COLO668 (cell line): ENCODE measurements around the gene PIP5K1C.
A peak's percentile ranks its signal among the peaks of the same experiment; 100 is the strongest.

Source experiments
- DNase-seq: peaks from one replicate; lab custom pipeline; 2025; ENCODE audit not compliant: unreplicated experiment; lab: John Stamatoyannopoulos, UW

PIP5K1C gene

GRCh38 chr19:3646336-3647092 is 53.8 kb downstream of the PIP5K1C start:
- no peak for DNase-seq

DNA sequence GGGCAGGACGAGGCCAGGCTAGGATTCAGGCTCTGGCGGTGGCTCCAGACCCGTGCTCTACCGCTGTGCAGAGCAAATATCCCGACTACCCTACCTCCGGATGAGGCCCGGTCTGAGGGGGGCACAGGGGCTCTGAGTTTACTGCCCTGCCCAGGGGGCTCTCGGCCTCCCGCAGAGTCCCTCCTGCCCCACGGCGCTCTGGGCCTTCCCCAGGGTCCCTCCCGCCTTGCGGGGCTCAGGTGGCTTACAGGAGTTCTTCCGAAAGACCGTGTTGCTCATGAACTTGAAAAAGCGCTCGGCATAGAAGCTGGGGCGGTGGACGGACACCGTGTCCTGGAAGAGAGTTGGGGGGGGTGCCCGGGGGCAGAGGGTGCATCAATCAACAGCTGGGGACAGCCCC is 54.5 kb downstream of the PIP5K1C start:
- DNase-seq = no peak

DNA sequence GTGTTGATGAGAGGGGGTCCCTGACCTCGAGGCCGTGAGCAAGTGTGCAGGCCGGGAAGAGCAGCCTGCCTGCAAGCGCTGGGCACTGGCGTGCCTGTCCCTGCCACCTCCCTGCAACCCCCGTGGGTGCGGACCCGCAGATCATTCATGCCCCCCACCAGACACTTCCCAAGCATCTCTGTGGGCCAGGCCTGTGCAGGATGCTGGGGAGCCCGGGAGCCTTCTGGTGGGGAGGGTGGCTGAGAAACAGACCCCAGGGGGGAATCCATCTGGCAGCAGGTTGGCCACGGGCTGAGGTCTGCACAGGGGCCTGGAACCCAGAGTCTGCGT is 55.2 kb downstream of the PIP5K1C start:
- DNase-seq = no peak

GRCh38 chr19:3644351-3645066 is 55.8 kb downstream of the PIP5K1C start:
- no peak for DNase-seq

DNA sequence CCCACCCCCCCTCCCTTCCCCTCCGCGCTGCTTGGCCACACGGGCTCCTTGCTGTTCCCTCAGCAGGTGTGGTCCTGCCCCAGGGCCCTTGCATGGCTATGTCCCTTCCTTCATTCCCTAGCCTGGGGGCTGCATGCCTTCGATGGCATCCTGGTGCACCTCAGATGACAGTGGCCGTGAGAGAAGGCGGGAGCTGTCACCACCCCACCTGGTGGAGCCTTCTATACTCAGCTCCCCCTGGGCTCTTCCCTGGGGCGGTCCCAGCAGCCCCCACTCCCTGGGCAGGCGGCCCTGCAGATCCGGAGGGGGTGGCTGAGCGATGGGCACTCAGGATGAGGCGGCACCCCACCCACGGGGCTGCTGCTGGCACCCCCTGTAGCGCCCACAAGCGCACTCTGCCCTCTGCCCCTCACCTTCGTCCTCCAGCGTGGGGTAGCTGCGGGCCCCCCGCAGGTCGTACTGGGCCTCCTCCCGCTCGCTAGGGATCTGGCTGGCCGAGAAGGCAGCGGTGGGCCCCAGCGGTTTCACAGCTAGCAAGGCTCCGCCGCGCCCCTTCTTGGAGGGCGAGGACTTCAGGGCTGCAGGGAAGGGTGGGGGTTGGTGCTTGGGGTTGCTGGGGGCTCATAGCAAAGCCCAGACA is 56.5 kb downstream of the PIP5K1C start:
- no peak for DNase-seq

- peak; percentile 36 for DNase-seq
Measured at GRCh38 chr19:3642987-3643673, 57.1 kb downstream of the PIP5K1C start.

- DNase-seq = no peak
Measured at GRCh38 chr19:3642296-3642695, 58.0 kb downstream of the PIP5K1C start.

- no peak for DNase-seq
Measured at GRCh38 chr19:3641515-3642269, 58.6 kb downstream of the PIP5K1C start.

GRCh38 chr19:3639479-3639878 is 60.8 kb downstream of the PIP5K1C start:
- DNase-seq = no peak

GRCh38 chr19:3638208-3639193 is 61.8 kb downstream of the PIP5K1C start:
- no peak for DNase-seq

- DNase-seq = no peak
Measured at GRCh38 chr19:3637621-3638020, 62.6 kb downstream of the PIP5K1C start.

- no peak for DNase-seq
Measured at GRCh38 chr19:3636962-3637361, 63.3 kb downstream of the PIP5K1C start.

GRCh38 chr19:3636506-3636905 is 63.8 kb downstream of the PIP5K1C start:
- DNase-seq = no peak

DNA sequence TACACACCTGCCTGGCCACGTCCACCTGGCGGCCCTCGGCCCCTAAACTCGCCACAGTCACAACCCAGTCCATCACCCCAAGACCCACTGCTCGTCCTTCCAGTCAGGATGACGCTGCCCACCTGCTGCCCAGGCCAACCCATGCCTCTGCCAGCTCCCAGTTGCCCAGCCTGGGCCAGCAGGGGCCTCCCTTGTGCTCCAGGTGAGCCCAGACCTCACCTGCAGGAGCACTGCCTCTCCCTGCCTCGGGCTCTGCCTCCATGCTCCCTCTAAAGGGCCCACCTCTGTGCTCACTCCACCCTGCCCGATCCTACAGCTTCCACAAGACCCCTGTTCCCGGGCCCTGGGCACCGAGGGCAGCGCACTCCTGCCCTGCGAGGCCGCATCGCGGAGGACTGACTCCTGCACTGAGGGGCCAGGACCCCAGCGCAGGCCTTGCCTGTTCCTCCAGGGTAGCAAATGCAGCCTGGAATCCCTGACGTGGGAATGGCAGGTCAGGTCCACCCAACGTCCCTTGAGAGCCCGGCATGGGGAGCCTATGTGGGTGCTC is 65.7 kb downstream of the PIP5K1C start:
- DNase-seq = no peak

DNA sequence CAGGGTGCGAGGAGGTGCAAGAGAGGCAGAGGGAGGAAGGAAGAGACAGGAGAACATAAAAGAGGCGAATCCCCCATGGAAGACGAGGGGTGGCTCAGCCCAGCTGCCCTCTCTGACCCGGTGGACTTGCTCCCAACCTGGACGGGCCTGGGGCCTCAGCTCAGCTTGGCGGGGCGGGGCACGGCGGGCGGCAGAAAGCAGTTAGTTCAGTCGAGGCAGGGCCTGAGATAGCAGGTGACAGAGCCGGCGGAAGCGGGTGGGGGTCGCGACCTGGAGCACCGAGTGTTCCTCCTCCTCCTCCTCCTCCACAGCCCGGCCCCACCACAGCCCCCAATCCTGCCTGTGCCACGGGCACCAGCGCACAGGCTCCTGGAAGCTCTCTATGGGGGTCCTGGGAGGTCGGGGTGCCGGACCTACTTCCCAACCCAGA is 66.7 kb downstream of the PIP5K1C start:
- no peak for DNase-seq

DNA sequence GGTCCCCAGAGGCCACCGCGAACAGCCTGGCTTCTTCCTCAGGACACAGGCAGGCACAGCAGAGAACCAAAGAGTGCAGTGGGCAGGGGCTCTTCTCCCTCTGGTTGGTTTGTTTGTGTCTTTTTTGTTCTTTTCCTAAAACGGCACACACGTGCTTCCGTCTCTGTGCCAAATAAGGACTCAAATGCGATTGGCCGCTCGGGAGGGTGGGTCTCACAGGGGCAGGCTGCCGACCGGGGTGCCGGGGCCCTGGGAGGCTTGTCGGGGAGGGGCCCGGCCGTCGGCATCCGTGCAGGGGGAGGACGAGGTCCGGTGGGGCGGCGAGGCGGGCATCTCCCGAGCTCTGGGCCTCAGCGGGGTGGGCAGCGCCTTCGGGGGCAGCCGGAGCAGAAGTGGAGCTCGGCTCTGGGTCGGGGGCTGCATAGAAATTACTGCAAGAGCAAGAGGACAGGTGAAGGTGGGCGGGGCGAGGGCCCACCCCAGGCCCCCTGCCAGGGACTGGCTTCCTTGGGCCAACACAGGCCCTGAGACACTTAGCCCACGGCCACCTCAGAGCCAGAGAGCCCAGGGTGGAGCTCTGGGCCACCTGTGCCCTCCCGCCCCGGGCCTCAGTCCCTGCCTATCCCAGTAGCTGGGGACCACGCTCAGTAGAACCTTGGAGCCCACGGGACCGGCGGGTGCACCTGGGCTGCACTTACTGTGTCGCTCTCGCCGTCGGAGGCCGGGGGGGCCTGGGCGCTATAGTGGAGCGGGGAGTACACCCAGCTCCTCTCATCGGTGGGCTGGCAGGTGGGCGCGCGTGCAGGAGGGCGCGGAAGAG is 67.3 kb downstream of the PIP5K1C start:
- no peak for DNase-seq

- DNase-seq = no peak
Measured at GRCh38 chr19:3632098-3632497, 68.2 kb downstream of the PIP5K1C start.

GRCh38 chr19:3631053-3631861 is 69.0 kb downstream of the PIP5K1C start:
- DNase-seq = no peak
